Thoracic aorta (tissue), 2 donors: Measurements from ENCODE around the gene FAM174C. TPM values are rescaled to one million over a fixed set of nuclear protein-coding genes. Genes with fewer than 3 reads are reported as not detected.

Experiments
- ATAC-seq: fragments of 150-250 bp; one replicate; pipeline ENCODE4 v1.8.0; 2017; ENCODE audit warnings: low read depth; ENCODE audit not compliant: insufficient number of reproducible peaks, low FRiP score
- DNase-seq: peaks from one replicate; pipeline ENCODE4 v3.0.0-alpha.2; 2020; ENCODE audit warnings: low spot score
- H3K27ac ChIP-seq, 2 donors: fragments of 200-600 bp; sonication (generic); 1 replicate in 1 of 2; 2 replicates in 1 of 2; pipeline ENCODE4 v1.5.1; 2016; ENCODE audit warnings: mild to moderate bottlenecking in 2 of 2, moderate library complexity in 2 of 2
- H3K27me3 ChIP-seq: fragments of 200-600 bp; sonication (generic); replicated peaks from 2 replicates; pipeline ENCODE4 v1.6.0; 2016; ENCODE audit warnings: mild to moderate bottlenecking; ENCODE audit not compliant: insufficient read depth
- H3K36me3 ChIP-seq: fragments of 200-600 bp; sonication (generic); one replicate; pipeline ENCODE4 v1.5.1; 2016
- H3K4me1 ChIP-seq, 2 donors: fragments of 200-600 bp; sonication (generic); 1 replicate in 1 of 2; 2 replicates in 1 of 2; pipeline versions ENCODE4 v1.5.1 to v1.6.0; 2016; ENCODE audit warnings: low read depth in 2 of 2, mild to moderate bottlenecking in 1 of 2; ENCODE audit not compliant: control insufficient read depth in 1 of 2
- H3K4me3 ChIP-seq: fragments of 200-600 bp; sonication (generic); 2 replicates; pipeline ENCODE4 v1.5.1; 2016; ENCODE audit warnings: mild to moderate bottlenecking
- H3K9me3 ChIP-seq: fragments of 200-600 bp; sonication (generic); 2 replicates; pipeline ENCODE4 v1.5.1; 2016
- CTCF ChIP-seq: fragments of 200-600 bp; sonication (generic); IDR thresholded peaks from one replicate; pipeline ENCODE4 v1.5.1; 2019; ENCODE audit warnings: antibody characterized with exemption
- total RNA-seq, 2 donors: library from RNA; depleted of rRNA; stranded (reverse); fragments of >200 nt; gene quantifications; one replicate each; pipeline versions ENCODE4 v1.1.0 to v1.2.3, GENCODE V29; 2016

Gene FAM174C
- total RNA-seq, 2 donors from 2014 or later: 18.8 to 40.8 TPM

GRCh38 chr19:1256646-1257474, 18.5 kb upstream of the FAM174C start:
- Histone ChIP-seq H3K36me3 (peaks cover 39% of the 10 kb centered on the region), H3K4me3 (no peak overlapping the region), H3K27ac (peak overlapping the region in 1 of 2 donors; percentile 34), H3K27me3 (no peaks in the 10 kb centered on the region), H3K4me1 (peaks cover 61 to 77% of the 10 kb centered on the region in 2 donors), H3K9me3 (no peaks in the 10 kb centered on the region)
- DNase-seq (no peak), ATAC-seq (no peak)
- TF ChIP-seq CTCF: no peak

GRCh38 chr19:1257475-1258162, 17.7 kb upstream of the FAM174C start:
- H3K9me3 ChIP-seq: no peaks in the 10 kb centered on the region
- no peak overlapping the region for H3K4me3 ChIP-seq
- ATAC-seq (no peak), DNase-seq (no peak)
- TF ChIP-seq CTCF: no peak
- H3K4me1 ChIP-seq: peaks cover 68 to 81% of the 10 kb centered on the region in 2 donors
- no peaks in the 10 kb centered on the region for H3K27me3 ChIP-seq
- H3K36me3 ChIP-seq: peaks cover 39% of the 10 kb centered on the region
- H3K27ac ChIP-seq: peak overlapping the region; percentile 76 to 95

GRCh38 chr19:1258163-1258492, 17.2 kb upstream of the FAM174C start:
- no peak overlapping the region for H3K4me3 ChIP-seq
- peaks cover 71 to 86% of the 10 kb centered on the region in 2 donors for H3K4me1 ChIP-seq
- no peak for DNase-seq
- peaks cover 39% of the 10 kb centered on the region for H3K36me3 ChIP-seq
- H3K9me3 ChIP-seq: no peaks in the 10 kb centered on the region
- TF ChIP-seq CTCF: no peak
- H3K27ac ChIP-seq: peak overlapping the region; percentile 76 to 95
- no peaks in the 10 kb centered on the region for H3K27me3 ChIP-seq
- ATAC-seq: no peak

- Histone ChIP-seq H3K4me3 (peak overlapping the region; percentile 59), H3K27me3 (no peaks in the 10 kb centered on the region), H3K4me1 (peaks cover 66 to 84% of the 10 kb centered on the region in 2 donors), H3K9me3 (no peaks in the 10 kb centered on the region), H3K36me3 (peaks cover 39% of the 10 kb centered on the region), H3K27ac (peak overlapping the region; percentile 76 to 95)
- no peak for TF ChIP-seq CTCF
- DNase-seq (no peak), ATAC-seq (no peak)
These were observed 16.6 kb upstream of the FAM174C start for GRCh38 chr19:1258707-1259205.

- Histone ChIP-seq H3K4me3 (peak overlapping the region; percentile 59), H3K4me1 (peaks cover 60 to 78% of the 10 kb centered on the region in 2 donors), H3K27me3 (no peaks in the 10 kb centered on the region), H3K27ac (peak overlapping the region; percentile 76 to 95), H3K36me3 (peaks cover 34% of the 10 kb centered on the region), H3K9me3 (no peaks in the 10 kb centered on the region)
- TF ChIP-seq CTCF: no peak
- no peak for ATAC-seq
- DNase-seq: no peak
These were observed 16.0 kb upstream of the FAM174C start for GRCh38 chr19:1259206-1259875.
